Activated CD4-positive, alpha-beta T cell treated with anti-CD3 and anti-CD28 coated beads, Interleukin-2, Interleukin-6, amounts not matched to agents 100 ng/mL and 50 ng/mL, durations not matched to agents 16 hours and 8 hours (primary cell): ENCODE data around the gene LENG8.

Experiments used
- DNase-seq: peaks from one replicate; pipeline ENCODE4 v3.0.0-alpha.2; 2020

LENG8 gene

DNA sequence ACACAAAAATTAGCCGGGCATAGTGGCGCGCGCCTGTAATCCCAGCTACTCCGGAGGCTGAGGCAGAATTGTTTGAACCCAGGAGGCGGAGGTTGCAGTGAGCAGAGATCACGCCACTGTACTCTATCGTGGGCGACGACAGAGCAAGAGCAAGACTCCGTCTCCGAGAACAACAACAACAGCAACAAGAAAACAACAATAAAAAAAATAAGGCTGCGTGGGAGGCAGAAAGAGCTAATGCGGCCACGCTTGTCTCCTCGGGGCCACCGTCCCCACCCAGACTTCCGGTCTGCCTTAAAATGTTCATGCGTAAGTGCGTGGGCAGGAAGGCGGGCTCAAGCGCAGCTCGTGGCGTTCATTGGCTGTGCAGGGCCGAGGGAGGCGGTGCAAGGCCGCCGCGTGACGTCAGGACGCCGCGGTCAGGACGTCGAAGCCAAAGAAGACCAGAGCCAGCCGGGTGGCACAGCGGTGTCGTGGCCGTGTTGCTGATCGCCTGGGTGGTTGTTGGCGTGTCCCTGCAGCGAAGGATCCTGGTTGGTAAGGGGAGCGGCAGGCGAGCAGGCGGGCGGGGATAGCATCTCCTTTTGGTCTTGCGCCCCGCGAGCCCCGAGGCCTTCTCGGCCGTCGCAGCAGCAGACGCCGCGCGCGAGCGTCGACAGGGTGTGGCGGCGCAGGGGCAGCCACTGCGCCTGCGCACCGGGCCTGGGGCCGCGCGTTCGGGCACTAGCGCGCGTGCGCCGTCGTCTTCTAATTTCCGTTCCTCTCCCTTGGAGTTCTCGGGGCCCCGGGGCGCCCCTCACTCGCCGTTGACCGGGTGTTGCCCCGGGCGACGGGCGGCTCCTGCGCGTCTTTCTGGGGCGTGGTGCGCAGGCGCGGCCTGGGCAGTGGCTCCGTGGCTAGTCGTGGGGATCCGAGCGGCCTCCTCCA is at the start of gene LENG8:
Gene LENG8, plus strand, starts transcription at position 426 of the 927 bp plus-strand sequence. CDS start 2,146 bp downstream, outside the sequence.
- DNase-seq: peak; percentile 98

- no peak for DNase-seq
These were observed 48.1 kb upstream of the LENG8 start for GRCh38 chr19:54400913-54401312.

DNA sequence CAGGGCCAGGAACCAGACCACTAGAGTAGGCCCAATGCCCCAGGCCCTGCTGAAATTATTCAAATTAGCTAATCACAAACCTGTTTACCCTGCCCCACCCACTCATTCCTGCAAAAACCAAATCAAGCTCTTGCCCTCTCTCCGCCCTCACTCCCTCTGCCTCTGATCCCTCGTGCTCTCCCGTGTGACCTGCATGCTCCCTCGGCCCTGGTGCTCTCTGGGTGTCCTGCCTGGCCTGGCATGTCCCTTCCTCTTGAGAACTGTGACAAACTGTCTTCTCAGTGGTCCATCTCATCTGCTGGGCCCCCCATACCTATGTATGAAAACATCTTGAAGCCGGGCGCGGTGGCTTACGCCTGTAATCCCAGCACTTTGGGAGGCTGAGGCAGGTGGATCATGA is 45.9 kb upstream of the LENG8 start:
- no peak for DNase-seq

GRCh38 chr19:54405628-54406027 is 43.4 kb upstream of the LENG8 start:
- DNase-seq: no peak

DNA sequence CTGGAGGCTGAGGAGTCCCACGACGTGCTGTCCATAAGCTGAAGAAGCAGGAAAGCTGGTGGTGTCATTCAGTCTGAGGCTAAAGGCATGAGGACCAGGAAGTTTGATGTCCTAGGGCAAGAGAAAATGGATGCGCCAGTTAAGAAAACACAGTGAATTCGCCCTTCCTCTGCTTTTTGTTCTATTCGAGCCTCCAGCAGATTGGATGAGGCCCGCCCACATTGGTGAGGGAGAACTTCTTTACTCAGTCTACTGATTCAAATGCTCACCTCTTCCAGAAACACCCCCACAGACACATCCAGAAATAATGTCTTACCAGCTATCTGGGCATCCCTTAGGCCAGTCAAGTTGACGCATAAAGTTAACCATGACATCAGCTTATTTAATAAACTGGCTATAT is 41.2 kb upstream of the LENG8 start:
- DNase-seq: no peak

DNA sequence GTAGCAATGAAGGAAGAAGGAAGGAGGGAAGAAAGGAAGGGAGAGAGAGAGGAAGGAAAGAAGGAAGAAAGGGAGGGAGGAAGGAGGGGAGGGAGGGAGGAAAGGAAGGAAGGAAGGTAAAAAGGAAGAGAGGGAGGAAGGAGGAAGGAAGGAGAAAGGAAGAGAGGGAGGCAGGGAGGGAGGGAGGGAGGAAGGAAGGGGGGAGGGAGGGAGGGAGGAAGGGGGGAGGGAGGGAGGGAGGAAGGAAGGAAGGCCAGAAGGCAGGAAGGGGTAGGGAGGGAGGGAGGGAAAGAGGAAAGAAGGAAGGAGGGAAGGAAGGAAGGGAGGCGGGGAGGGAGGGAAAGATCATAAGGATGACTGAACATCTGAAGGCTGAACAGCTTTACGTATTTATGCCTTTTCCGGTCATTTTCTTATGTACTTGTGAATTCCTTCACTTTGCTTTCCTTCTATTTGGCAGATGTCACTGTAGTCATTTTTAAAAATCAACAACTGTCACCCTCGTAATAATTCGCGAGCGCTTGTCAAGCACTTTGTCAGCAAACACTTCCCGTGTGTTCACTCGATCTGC is 40.5 kb upstream of the LENG8 start:
- no peak for DNase-seq

DNA sequence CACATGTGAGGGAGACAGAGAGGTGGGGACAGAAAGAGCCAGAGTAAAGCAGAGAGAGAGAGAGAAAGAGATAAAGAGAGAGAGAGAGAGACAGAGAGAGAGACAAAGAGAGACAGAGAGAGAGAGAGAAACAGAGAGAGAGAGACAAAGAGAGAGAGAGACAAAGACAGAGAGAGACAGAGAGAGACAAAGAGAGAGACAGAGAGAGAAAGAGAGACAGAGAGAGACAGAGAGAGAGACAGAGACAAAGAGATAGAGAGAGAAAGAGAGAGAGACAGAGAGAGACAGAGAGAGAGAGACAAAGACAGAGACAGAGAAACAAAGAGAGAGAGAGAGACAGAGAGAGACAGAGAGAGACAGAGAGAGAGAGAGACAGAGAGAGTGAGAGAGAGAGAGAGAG is 38.0 kb upstream of the LENG8 start:
- no peak for DNase-seq

GRCh38 chr19:54412877-54413276 is 36.1 kb upstream of the LENG8 start:
- no peak for DNase-seq

GRCh38 chr19:54414156-54414555 is 34.8 kb upstream of the LENG8 start:
- no peak for DNase-seq

- DNase-seq: peak; percentile 24
These were observed 33.6 kb upstream of the LENG8 start, which contains the start of gene TTYH1 for GRCh38 chr19:54415208-54415900. TSS of gene TTYH1 (plus strand) at chr19:54415464. CDS start at chr19:54415553, 89 bp downstream.

DNA sequence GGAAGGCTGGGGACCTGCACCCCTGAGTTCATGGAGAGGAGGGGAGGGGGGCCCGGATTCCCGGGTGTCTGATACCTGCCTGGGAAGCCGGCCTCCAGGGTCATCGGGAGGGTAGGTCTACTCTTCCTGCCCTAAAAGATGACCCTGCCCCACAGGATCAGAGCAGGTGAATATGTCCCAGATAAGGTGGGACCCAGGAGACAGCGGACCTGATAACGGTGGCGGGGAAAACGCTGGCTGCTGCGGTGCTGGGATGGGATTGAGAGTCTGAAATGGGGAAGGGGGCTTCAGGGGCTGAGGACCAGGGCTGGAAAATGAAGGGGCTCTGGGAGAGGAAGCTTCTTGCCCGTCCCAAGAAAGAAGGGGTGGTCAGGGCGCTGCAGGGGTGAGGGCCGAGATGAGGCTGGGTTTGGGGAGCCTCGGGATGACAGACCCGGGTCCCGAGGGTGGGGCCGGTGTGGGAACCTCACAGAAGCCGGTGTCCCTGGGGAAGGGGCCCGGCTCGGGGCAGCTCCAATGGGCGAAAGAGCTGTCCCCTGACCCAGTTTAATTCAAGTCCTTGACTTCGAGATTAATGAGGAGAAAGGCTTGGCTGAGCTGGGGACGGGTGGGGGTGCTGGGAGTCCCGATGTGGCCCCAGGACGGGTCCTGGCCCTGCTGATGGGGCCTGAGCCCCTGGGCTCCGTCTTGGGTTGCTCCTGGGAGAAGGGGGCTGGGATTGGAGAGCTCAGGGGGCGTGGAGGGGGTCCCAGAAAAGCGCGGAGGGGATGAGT is 32.9 kb upstream of the LENG8 start:
- DNase-seq: no peak

GRCh38 chr19:54416695-54417491 is 32.1 kb upstream of the LENG8 start:
- no peak for DNase-seq

DNA sequence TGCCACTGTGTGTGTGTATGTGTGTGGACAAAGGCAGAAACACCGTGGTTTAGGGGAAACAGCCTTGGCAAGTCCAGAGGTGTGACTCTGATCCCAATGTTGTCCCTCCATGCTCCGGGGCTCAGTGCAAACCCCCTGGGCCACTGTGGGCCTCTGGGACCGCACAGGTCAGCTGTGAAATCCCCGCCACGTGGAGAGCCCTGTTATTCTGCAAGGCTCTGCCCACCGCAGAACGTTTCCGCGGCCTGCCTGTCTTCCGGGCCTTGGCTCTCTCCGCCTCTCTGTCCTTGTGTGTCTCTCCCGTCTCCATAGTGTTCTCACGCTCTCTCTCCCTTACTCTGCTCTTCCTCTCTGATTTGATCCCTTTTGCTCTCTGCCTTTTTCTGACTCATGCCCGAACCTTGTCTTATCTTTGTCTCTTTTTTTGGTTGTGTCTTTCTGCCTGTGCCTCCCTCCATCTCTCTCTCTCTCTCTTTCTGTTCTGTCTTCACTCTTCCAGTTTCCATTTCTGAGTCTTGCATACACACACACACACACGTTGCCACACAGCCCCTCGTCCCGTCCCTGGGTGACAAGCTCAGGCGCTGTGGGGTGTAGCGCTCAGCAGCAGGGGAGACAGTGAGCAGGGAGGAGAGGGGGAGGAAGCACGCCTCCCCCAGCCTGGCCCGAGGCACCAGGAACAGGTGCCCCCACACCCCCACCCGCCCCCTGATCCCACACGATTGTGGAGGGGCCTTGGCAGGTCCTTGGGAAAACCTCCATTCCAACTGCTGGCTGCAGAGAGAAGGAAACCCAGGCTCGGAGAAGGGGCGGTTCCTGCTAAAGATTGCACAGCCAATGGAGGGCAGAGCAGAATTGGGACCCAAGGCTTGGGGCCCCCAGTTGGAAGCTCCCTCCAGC is 30.7 kb upstream of the LENG8 start:
- DNase-seq: peak; percentile 44

- no peak for DNase-seq
These were observed 29.8 kb upstream of the LENG8 start for GRCh38 chr19:54418930-54419800.

- DNase-seq: no peak
These were observed 29.0 kb upstream of the LENG8 start for GRCh38 chr19:54420068-54420382.

DNA sequence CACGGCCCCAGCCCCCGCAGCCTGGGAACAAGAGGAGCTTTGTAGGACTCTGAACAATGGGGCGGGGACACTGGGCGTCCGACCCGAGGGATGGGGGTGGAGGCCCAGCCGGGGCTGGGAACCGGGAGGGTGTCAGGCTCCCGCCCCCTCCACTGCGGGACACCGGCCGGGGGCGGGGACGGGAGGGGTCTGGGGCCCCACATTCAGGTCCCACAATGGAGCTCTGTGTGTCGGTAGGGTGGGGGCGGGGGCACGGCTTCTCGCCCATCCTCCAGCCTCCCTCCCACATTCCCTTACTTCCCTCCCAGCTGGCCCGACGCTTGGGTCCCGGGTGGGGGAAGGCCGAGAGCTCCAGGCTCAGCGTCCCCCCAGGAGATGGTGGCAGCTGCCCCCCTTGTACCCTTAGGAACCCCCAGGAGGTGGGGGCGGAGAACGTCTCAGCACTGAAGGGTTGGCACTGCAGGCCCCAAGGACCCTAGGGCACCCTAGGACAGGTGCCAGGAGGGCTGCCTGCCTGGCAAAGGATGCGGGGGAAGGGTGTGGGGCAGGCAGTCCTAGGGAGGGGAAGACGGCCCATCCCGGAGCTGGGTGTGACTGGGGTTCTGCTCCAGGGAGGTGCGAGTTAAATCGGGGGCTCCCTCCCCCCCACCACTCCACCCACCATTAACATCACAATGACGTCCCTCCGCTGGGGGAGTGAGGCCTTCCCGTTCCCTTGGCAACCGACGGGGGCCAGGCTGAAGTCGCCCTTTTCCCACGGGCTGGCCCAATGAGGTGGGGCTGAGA is 28.4 kb upstream of the LENG8 start:
- no peak for DNase-seq

GRCh38 chr19:54421169-54421516 is 27.9 kb upstream of the LENG8 start:
- no peak for DNase-seq

GRCh38 chr19:54421521-54421920 is 27.5 kb upstream of the LENG8 start:
- DNase-seq: no peak

DNA sequence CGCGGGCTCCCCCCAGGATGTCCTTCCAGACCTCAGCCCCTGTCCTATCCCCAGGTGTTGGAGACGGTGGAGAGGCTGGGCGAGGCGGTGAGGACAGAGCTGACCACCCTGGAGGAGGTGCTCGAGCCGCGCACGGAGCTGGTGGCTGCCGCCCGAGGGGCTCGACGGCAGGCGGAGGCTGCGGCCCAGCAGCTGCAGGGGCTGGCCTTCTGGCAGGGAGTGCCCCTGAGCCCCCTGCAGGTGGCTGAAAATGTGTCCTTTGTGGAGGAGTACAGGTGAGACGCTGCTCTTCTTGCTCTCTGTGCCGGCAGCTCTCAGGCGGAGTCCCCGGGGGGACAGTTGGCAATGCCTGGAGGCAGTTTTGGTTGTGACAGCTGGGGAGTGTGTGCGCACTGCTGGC is 26.9 kb upstream of the LENG8 start:
- DNase-seq: no peak
